Activated CD8-positive, alpha-beta T cell treated with anti-CD3 and anti-CD28 coated beads, Interleukin-2, amount 10 ng/mL, durations not matched to agents 7 days and 5 days (primary cell): ENCODE results near the gene OR2J3. TPM values are rescaled to one million over a fixed set of nuclear protein-coding genes. Genes with fewer than 3 reads are reported as not detected.
"Not testable (repeated sequence)": the region's sequence is repeated elsewhere in the genome, so short reads cannot be mapped to it uniquely, and the experiment has no call there.

Experiments used
- ATAC-seq: fragments of 150-1000 bp; cut with Tn5 transposase; one replicate; pipeline ENCODE4 v1.10.0; 2021; ENCODE audit warnings: moderate library complexity
- CTCF ChIA-PET: fragments of 350-600 bp; sonication (Branson Sonifier 250); formaldehyde crosslinking; loops from one replicate; lab custom pipeline; 2021; ENCODE audit warnings: antibody characterized with exemption; lab: Charles Lee
- POLR2A ChIA-PET: fragments of 350-600 bp; sonication (Branson Sonifier 250); formaldehyde crosslinking; loops from one replicate; lab custom pipeline; 2021; ENCODE audit warnings: antibody characterized with exemption; lab: Charles Lee
- DNase-seq: peaks from one replicate; pipeline ENCODE4 v3.0.0-alpha.2; 2020
- H3K27ac Mint-ChIP-seq: one replicate; pipeline ENCODE4 v1.8.0; 2021; ENCODE audit warnings: mild to moderate bottlenecking, mixed read lengths
- H3K27me3 Mint-ChIP-seq: one replicate; pipeline ENCODE4 v1.8.0; 2021; ENCODE audit warnings: low read depth, mixed read lengths
- H3K36me3 Mint-ChIP-seq: one replicate; pipeline ENCODE4 v1.8.0; 2021; ENCODE audit warnings: low read depth, mixed read lengths
- H3K4me1 Mint-ChIP-seq: one replicate; pipeline ENCODE4 v1.8.0; 2021; ENCODE audit warnings: low read depth, mixed read lengths
- H3K4me3 Mint-ChIP-seq: one replicate; pipeline ENCODE4 v1.8.0; 2021; ENCODE audit warnings: mild to moderate bottlenecking, mixed read lengths
- H3K9me3 Mint-ChIP-seq: one replicate; pipeline ENCODE4 v1.8.0; 2022; ENCODE audit warnings: mixed read lengths; ENCODE audit not compliant: insufficient read depth
- total RNA-seq, 2 experiments: library from RNA; stranded (reverse); gene quantifications; one replicate each; pipeline ENCODE4 v1.2.3, GENCODE V29; 2021

The OR2J3 gene
- not detected for total RNA-seq

- Mint-ChIP-seq H3K4me3 (no peak within 1 kb of the TSS), H3K36me3 (no peaks in the 10 kb centered on the region), H3K9me3 (no peaks in the 10 kb centered on the region), H3K4me1 (no peaks in the 10 kb centered on the region), H3K27ac (no peak within 1 kb of the TSS), H3K27me3 (peaks cover 38% of the 10 kb centered on the region)
- POLR2A ChIA-PET, result interaction anchor here (0.5 kb wide), 1 partner anchor 300 kb away, joined by 3 read pairs; no protein-coding TSS in a partner anchor
- ATAC-seq (no peak), DNase-seq (no peak)
- CTCF ChIA-PET, result no interaction called here
Measured at GRCh38 chr6:29107758-29108157, at the start of gene OR2J3. Gene OR2J3, plus strand, starts transcription at chr6:29108058. Its CDS starts 3,833 bp downstream, at chr6:29111891.

GRCh38 chr6:29071831-29072723, 35.8 kb upstream of the OR2J3 start:
- Mint-ChIP-seq H3K4me1 (no peaks in the 10 kb centered on the region), H3K27me3 (peaks cover 28% of the 10 kb centered on the region), H3K36me3 (no peaks in the 10 kb centered on the region), H3K9me3 (no peaks in the 10 kb centered on the region), H3K4me3 (no peak overlapping the region), H3K27ac (no peak overlapping the region)
- ATAC-seq (no peak), DNase-seq (peak; percentile 21)
- ChIA-PET CTCF (no interaction called here), POLR2A (no interaction called here)

GRCh38 chr6:29079203-29079602, 28.7 kb upstream of the OR2J3 start:
- H3K9me3 Mint-ChIP-seq, result no peaks in the 10 kb centered on the region
- no peak overlapping the region for H3K27ac Mint-ChIP-seq
- ChIA-PET POLR2A (no interaction called here), CTCF (no interaction called here)
- no peak overlapping the region for H3K4me3 Mint-ChIP-seq
- ATAC-seq (no peak), DNase-seq (no peak)
- no peaks in the 10 kb centered on the region for H3K4me1 Mint-ChIP-seq
- no peaks in the 10 kb centered on the region for H3K36me3 Mint-ChIP-seq
- peaks cover 8% of the 10 kb centered on the region for H3K27me3 Mint-ChIP-seq

GRCh38 chr6:29081312-29081711, 26.5 kb upstream of the OR2J3 start:
- Mint-ChIP-seq H3K4me3 (no peak overlapping the region), H3K27ac (no peak overlapping the region), H3K9me3 (no peaks in the 10 kb centered on the region), H3K36me3 (no peaks in the 10 kb centered on the region), H3K27me3 (peaks cover 5% of the 10 kb centered on the region), H3K4me1 (no peaks in the 10 kb centered on the region)
- ChIA-PET POLR2A (no interaction called here), CTCF (no interaction called here)
- ATAC-seq (no peak), DNase-seq (no peak)

GRCh38 chr6:29082457-29082856, 25.4 kb upstream of the OR2J3 start:
- H3K9me3 Mint-ChIP-seq, result no peaks in the 10 kb centered on the region
- ChIA-PET POLR2A (no interaction called here), CTCF (no interaction called here)
- DNase-seq (no peak), ATAC-seq (no peak)
- H3K27me3 Mint-ChIP-seq, result peaks cover 2% of the 10 kb centered on the region
- H3K36me3 Mint-ChIP-seq, result no peaks in the 10 kb centered on the region
- no peak overlapping the region for H3K4me3 Mint-ChIP-seq
- H3K4me1 Mint-ChIP-seq, result no peaks in the 10 kb centered on the region
- H3K27ac Mint-ChIP-seq, result no peak overlapping the region

GRCh38 chr6:29087213-29087612, 20.6 kb upstream of the OR2J3 start, which contains the start of gene OR2B3:
Gene OR2B3, minus strand, starts transcription at chr6:29087313. Its CDS starts 65 bp downstream, at chr6:29087248.
- ChIA-PET CTCF (no interaction called here), POLR2A (no interaction called here)
- no peak for ATAC-seq
- Mint-ChIP-seq H3K36me3 (no peaks in the 10 kb centered on the region), H3K4me3 (no peak within 1 kb of the TSS), H3K27me3 (peaks cover 17% of the 10 kb centered on the region), H3K4me1 (no peaks in the 10 kb centered on the region), H3K9me3 (no peaks in the 10 kb centered on the region), H3K27ac (no peak within 1 kb of the TSS)
- no peak for DNase-seq

- POLR2A ChIA-PET, result no interaction called here
Measured at GRCh38 chr6:29092957-29093356, 14.9 kb upstream of the OR2J3 start.

GRCh38 chr6:29097803-29098202, 10.1 kb upstream of the OR2J3 start:
- no peaks in the 10 kb centered on the region for H3K36me3 Mint-ChIP-seq

More at GRCh38 chr6:29092957-29093356, 14.9 kb upstream of the OR2J3 start:
- Mint-ChIP-seq H3K4me1 (no peaks in the 10 kb centered on the region), H3K27ac (no peak overlapping the region), H3K27me3 (peaks cover 23% of the 10 kb centered on the region), H3K9me3 (no peaks in the 10 kb centered on the region), H3K4me3 (no peak overlapping the region), H3K36me3 (no peaks in the 10 kb centered on the region)
- DNase-seq (no peak), ATAC-seq (no peak)
- CTCF ChIA-PET, result no interaction called here

GRCh38 chr6:29099190-29099589, 8.7 kb upstream of the OR2J3 start, which contains the start of gene OR2J1:
Gene OR2J1, plus strand, starts transcription at chr6:29099490. Its CDS starts 1,453 bp downstream, at chr6:29100943.
- Mint-ChIP-seq H3K27ac (no peak within 1 kb of the TSS), H3K4me1 (no peaks in the 10 kb centered on the region), H3K36me3 (no peaks in the 10 kb centered on the region), H3K9me3 (no peaks in the 10 kb centered on the region), H3K4me3 (no peak within 1 kb of the TSS), H3K27me3 (peaks cover 26% of the 10 kb centered on the region)
- ChIA-PET POLR2A (no interaction called here), CTCF (no interaction called here)
- ATAC-seq, result no peak
- no peak for DNase-seq

More at GRCh38 chr6:29097803-29098202, 10.1 kb upstream of the OR2J3 start:
- ATAC-seq (no peak), DNase-seq (no peak)
- H3K27ac Mint-ChIP-seq, result no peak overlapping the region
- H3K4me3 Mint-ChIP-seq, result no peak overlapping the region
- peaks cover 20% of the 10 kb centered on the region for H3K27me3 Mint-ChIP-seq
- no peaks in the 10 kb centered on the region for H3K9me3 Mint-ChIP-seq
- H3K4me1 Mint-ChIP-seq, result no peaks in the 10 kb centered on the region
- CTCF ChIA-PET, result no interaction called here
- POLR2A ChIA-PET, result no interaction called here

GRCh38 chr6:29112135-29112534, 4.3 kb downstream of the OR2J3 start:
- Mint-ChIP-seq H3K27me3 (peaks cover 28% of the 10 kb centered on the region), H3K4me3 (no peak overlapping the region), H3K36me3 (no peaks in the 10 kb centered on the region), H3K27ac (no peak overlapping the region), H3K9me3 (no peaks in the 10 kb centered on the region), H3K4me1 (no peaks in the 10 kb centered on the region)
- CTCF ChIA-PET, result interaction anchor here (1.3 kb wide), 1 partner anchor 9 kb away, joined by 4 read pairs; no protein-coding TSS in a partner anchor
- ATAC-seq (no peak), DNase-seq (no peak)
- POLR2A ChIA-PET, result no interaction called here

GRCh38 chr6:29114964-29115363, 7.1 kb downstream of the OR2J3 start:
- H3K4me1 Mint-ChIP-seq, H3K36me3 Mint-ChIP-seq, DNase-seq, H3K4me3 Mint-ChIP-seq, CTCF ChIA-PET, POLR2A ChIA-PET, H3K9me3 Mint-ChIP-seq, ATAC-seq, H3K27ac Mint-ChIP-seq: not testable (repeated sequence)
- H3K27me3 Mint-ChIP-seq, result peaks cover 24% of the 10 kb centered on the region

GRCh38 chr6:29129326-29130012, 21.6 kb downstream of the OR2J3 start:
- DNase-seq, result no peak
- Mint-ChIP-seq H3K9me3 (no peaks in the 10 kb centered on the region), H3K27me3 (peaks cover 13% of the 10 kb centered on the region), H3K4me3 (no peak overlapping the region), H3K36me3 (no peaks in the 10 kb centered on the region), H3K4me1 (no peaks in the 10 kb centered on the region), H3K27ac (no peak overlapping the region)
- ChIA-PET CTCF (no interaction called here), POLR2A (no interaction called here)
- ATAC-seq, result no peak
